ENCODE data around the gene PREX1.

Gene PREX1

GRCh38 chr20:48649868-48650267, 177.9 kb downstream of the PREX1 start:
- FAIRE-seq, result no peak

GRCh38 chr20:48649104-48649626, 178.6 kb downstream of the PREX1 start:
- no peak for FAIRE-seq

GRCh38 chr20:48648482-48649051, 179.2 kb downstream of the PREX1 start:
- FAIRE-seq, result no peak

- no peak for FAIRE-seq
Measured at GRCh38 chr20:48647858-48648257, 179.9 kb downstream of the PREX1 start.

GRCh38 chr20:48645666-48646065, 182.1 kb downstream of the PREX1 start:
- no peak for FAIRE-seq

- FAIRE-seq, result no peak
Measured at GRCh38 chr20:48644286-48644828, 183.4 kb downstream of the PREX1 start.

- no peak for FAIRE-seq
Measured at GRCh38 chr20:48642105-48642880, 185.5 kb downstream of the PREX1 start.

- FAIRE-seq, result no peak
Measured at GRCh38 chr20:48640871-48641270, 186.9 kb downstream of the PREX1 start.

- no peak for FAIRE-seq
Measured at GRCh38 chr20:48639899-48640298, 187.9 kb downstream of the PREX1 start.

GRCh38 chr20:48638546-48638945, 189.3 kb downstream of the PREX1 start:
- FAIRE-seq, result no peak

- FAIRE-seq, result no peak
Measured at GRCh38 chr20:48637461-48637860, 190.3 kb downstream of the PREX1 start.

GRCh38 chr20:48636301-48636700, 191.5 kb downstream of the PREX1 start:
- no peak for FAIRE-seq

- no peak for FAIRE-seq
Measured at GRCh38 chr20:48635791-48636267, 192.0 kb downstream of the PREX1 start.

- no peak for FAIRE-seq
Measured at GRCh38 chr20:48635361-48635760, 192.4 kb downstream of the PREX1 start.

GRCh38 chr20:48634641-48635040, 193.2 kb downstream of the PREX1 start:
- FAIRE-seq, result no peak

- FAIRE-seq, result no peak
Measured at GRCh38 chr20:48633620-48634257, 194.1 kb downstream of the PREX1 start.

- FAIRE-seq, result no peak
Measured at GRCh38 chr20:48632825-48633619, 194.8 kb downstream of the PREX1 start.

- FAIRE-seq, result no peak
Measured at GRCh38 chr20:48632017-48632824, 195.6 kb downstream of the PREX1 start.

- no peak for FAIRE-seq
Measured at GRCh38 chr20:48631114-48632016, 196.4 kb downstream of the PREX1 start.

- FAIRE-seq, result no peak
Measured at GRCh38 chr20:48630342-48631075, 197.3 kb downstream of the PREX1 start.

Data from TTC549 (cell line).